GM08714 (cell line): Measurements from ENCODE around the gene SH2B2.
"Not testable (repeated sequence)": the region's sequence is repeated elsewhere in the genome, so short reads cannot be mapped to it uniquely, and the experiment has no call there.

Source experiments
- H3K4me3 ChIP-seq: fragments of 200-500 bp; sonication (Bioruptor generic); 2 replicates; pipeline ENCODE4 v1.5.1; 2014; ENCODE audit warnings: mild to moderate bottlenecking, low read length, inconsistent platforms
- ZNF274 ChIP-seq: IDR thresholded peaks from 2 replicates; pipeline ENCODE4 v1.6.1; 2012; ENCODE audit warnings: mild to moderate bottlenecking, low read depth, low read length

Gene SH2B2

DNA sequence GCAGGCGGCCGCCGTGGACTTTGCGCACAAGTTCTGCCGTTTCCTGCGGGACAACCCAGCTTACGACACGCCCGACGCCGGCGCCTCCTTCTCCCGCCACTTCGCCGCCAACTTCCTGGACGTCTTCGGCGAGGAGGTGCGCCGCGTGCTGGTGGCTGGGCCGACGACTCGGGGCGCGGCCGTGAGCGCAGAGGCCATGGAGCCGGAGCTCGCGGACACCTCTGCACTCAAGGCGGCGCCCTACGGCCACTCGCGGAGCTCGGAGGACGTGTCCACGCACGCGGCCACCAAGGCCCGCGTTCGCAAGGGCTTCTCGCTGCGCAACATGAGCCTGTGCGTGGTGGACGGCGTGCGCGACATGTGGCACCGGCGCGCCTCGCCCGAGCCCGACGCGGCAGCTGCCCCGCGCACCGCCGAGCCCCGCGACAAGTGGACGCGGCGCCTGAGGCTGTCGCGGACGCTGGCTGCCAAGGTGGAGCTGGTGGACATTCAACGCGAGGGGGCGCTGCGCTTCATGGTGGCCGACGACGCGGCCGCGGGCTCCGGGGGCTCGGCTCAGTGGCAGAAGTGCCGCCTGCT is 14.1 kb downstream of the SH2B2 start:
- TF ChIP-seq ZNF274: no peak
- H3K4me3 ChIP-seq: no peak overlapping the region

DNA sequence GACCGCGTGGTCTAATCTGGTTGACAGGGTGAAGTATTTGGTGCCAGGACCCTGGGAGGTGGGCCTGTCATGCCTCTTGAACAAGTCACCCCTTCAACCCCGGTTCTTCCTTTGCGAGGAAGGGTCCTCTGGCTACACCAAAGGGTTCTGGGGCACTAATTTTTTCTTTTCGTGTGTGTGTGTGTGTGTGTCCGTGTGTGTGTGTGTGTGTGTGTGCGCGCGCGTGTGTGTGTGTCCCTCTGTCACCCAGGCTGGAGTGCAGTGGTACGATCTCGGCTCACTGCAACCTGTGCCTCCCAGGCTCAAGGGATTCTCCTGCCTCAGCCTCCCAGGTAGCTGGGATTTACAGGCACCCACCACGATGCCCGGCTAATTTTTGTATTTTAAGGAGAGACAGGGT is 14.7 kb downstream of the SH2B2 start:
- not testable (repeated sequence) for H3K4me3 ChIP-seq

DNA sequence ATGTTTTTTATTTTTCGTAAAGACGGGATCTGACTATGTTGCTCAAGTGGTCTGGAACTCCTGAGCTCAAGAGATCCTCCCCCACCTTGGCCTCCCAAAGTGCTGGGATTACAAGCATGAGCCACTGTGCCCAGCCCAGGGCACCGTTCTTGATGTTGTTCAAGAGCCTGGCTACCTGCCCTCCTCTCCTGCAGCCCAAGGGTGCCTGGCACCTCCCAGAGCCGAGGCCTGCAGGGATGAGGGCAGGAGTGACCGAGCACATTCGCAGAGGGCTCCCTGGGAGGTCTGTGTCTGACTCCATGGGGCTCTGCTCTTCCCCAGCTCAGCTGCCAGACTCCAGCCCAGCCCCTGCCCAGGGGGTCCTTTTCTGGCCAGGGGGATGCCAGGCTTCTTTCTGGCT is 15.4 kb downstream of the SH2B2 start:
- no peak overlapping the region for H3K4me3 ChIP-seq
- TF ChIP-seq ZNF274: no peak

DNA sequence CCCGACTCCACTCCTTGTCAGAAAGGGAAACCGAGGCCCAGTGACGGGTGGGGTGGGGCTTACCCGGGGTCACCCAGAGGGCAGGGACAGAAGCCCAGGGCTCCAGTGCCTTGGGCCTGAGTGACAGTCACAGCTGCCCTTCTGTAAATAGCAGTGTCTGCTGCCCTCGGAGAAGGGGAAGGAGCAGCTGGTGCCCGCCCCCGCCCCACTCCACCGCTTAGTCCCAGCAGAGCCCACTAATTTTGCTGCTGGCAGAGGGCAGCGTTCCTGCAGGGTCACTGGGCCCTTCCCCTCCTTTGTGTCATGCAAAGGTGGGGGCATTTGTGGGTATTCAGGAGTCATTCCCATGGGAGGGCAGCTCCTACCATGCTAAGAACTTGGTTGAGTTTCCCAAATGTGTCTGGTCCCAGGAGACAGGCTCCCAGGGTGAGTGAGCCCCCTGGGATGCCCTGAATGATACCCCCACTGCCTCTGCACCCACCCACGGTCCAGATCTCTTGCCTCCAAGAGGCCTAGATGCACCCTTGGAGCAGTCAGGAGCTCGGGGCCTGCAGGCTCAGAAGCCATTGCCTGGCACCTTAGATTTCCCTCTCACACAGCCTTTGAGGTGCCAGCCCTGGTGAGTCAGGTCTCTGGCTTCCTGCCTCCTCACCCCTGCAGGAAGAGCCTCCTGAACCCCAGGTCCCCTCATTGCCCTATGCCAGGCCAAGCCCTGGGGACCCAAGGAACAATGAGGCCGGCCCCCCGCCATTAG is 17.2 kb downstream of the SH2B2 start:
- no peak for TF ChIP-seq ZNF274
- H3K4me3 ChIP-seq: no peak overlapping the region

DNA sequence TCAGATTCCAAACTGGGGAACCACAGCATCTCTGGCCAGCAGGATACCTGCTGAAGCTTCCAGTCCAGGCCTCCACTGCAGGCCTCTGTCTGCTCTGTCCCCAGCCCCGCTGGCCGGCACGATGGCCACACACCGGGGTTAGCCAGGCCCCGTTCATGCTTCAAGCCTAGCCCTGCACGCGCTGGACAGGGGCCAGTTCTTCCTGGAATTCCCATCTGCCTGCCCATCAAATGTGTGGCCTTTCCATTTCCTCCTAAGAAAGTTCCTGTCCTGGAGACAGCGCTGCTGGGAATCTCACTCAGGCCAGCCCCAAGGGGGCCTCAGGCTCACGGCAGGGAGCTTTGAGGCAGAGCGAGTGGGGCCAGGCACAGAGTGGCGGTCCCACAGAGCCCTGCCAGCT is 18.0 kb downstream of the SH2B2 start:
- no peak for TF ChIP-seq ZNF274
- no peak overlapping the region for H3K4me3 ChIP-seq

DNA sequence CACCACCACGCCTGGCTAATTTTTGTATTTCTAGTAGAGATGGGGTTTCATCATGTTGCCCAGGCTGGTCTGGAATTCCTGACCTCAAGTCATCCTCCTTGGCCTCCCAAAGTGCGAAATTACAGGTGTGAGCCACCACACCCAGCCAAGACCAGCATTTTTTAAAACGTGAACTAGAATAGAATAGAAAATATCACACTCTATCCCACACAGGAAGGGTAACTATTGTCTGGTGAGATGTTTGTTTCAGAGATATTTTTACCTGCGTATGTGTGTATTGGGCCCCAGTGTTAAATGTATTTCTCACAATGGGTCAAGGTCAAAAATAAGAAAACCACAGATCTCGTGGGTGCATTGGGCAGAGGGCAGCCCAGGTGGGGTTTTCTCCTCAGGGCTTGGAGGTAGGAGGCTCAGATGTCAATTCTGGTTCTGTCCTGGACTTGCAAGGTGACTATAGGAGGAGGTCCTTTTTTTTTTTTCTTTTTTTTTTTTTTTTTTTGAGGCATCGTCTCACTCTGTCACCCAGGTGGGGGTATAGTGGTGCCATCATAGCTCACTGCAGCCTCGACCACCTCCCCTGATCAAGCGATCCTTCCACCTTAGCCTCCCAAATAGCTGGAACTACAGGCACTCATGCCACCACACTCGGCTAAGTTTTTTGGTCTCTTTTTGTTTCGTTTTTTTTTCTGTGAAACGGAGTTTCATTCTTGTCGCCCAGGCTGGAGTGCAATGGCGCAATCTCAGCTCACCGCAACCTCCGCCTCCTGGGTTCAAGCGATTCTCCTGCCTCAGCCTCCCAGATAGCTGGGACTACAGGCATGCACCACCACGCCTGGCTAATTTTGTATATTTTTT is 19.0 kb downstream of the SH2B2 start:
- no peak overlapping the region for H3K4me3 ChIP-seq
- TF ChIP-seq ZNF274: no peak

DNA sequence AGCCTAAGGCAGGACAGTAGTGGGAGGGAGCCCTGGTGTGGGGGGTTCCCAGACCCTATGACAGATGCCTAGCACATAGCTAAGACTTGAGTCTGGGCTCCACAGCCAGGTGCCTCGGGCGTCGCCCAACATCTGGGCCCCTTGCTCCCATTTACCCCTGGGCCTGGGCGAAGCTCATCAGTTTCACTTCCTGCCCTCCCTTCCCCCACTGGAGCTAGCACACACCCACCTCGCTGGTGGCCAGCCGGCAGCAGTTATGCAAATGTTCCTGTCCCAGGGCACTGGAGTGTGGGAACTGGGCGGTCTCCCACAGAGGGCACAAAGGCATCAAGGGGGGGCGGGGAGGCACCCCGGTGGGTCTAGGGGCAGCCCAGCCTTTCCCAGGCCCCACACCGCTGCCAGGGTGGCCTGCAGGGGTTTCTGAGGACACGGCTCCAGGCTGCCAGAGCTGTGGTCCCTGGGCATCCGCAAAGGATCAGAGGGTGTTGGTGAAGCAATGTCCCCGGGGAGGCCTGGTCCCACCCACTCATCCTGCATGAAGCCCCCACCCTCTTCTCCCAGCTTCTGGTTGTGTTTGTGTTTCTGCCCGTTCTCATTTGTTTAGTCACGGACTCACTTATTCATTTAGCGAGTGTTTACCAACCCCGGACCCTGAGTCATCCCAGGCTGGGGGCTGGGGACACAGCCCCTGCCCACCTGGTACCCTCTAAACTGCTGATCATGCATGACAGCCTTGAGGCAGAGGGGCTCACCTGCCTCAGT is 20.4 kb downstream of the SH2B2 start:
- no peak for TF ChIP-seq ZNF274
- peak overlapping the region; percentile 7; the same call in 1 of the 2 replicates for H3K4me3 ChIP-seq

DNA sequence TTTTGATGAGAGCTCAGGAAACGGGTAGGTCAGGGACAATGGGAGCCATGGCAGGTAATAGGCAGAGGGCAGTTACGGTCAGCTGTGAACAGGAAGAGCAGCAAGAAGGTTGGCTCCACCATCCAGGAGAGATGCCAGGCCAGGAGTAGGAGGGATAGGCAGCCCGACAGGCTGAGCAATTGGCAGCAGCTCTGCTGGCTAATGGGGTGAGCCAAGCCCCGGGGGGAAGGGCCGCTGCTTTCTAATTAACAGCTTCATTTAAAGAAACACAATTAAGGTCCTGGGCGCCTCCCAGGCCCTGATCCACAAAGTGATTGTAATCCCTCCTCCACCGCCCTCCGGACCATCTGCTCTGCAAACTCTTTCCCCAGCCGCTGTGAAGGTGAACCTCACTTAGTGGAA is 23.7 kb downstream of the SH2B2 start:
- no peak overlapping the region for H3K4me3 ChIP-seq
- TF ChIP-seq ZNF274: no peak

DNA sequence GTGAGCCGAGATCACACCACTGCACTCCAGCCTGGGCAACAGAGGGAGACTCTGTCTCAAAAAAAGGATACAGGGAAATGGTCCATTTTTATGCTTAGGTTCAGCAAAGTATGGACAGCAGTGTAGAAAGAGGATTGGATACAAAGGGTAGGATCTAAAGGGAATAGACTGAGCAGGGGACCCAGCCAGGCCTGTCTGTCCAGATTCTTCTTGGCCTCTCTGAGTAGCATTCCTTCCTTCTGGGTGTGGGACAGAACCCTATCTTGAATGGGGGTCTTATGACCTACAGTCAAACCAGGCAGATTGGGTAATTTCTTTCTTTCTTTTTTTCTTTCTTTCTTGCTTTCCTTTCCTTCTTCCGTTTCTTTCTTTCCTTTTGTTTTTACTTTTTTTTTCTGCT is 25.6 kb downstream of the SH2B2 start:
- TF ChIP-seq ZNF274: no peak
- H3K4me3 ChIP-seq: no peak overlapping the region

DNA sequence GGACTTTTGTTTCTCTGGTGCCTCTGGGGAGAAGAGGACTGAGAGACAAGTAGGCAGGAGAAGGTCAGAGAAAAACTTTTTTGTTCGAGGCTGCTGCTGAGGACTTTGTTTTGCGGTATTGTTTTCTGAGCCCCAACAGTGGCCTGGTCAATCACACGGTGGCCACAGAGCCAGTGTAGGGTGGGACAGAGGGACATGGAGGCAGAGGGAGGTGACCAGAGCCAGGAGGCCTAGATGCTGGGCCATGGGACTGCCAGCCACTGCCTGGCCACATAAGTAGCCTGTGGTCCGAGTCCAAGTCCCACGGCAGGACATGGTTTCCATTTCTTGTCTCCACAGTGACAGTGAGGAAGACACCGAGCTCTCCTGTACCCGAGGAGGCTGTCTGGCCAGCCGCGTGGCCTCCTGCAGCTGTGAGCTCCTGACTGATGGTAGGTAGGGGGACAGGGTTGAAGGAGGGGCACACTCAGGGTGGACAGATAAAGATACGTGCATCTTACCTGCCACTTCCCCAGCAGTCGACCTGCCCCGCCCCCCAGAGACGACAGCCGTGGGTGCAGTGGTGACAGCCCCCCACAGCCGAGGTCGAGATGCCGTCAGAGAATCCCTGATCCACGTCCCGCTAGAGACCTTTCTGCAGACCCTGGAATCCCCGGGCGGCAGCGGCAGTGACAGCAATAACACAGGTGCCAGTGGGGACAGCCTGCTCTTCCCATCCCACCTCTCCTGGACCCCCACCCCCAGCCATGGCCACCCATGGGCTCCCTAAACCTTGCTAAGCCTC is 27.5 kb downstream of the SH2B2 start:
- TF ChIP-seq ZNF274: no peak
- H3K4me3 ChIP-seq: no peak overlapping the region

DNA sequence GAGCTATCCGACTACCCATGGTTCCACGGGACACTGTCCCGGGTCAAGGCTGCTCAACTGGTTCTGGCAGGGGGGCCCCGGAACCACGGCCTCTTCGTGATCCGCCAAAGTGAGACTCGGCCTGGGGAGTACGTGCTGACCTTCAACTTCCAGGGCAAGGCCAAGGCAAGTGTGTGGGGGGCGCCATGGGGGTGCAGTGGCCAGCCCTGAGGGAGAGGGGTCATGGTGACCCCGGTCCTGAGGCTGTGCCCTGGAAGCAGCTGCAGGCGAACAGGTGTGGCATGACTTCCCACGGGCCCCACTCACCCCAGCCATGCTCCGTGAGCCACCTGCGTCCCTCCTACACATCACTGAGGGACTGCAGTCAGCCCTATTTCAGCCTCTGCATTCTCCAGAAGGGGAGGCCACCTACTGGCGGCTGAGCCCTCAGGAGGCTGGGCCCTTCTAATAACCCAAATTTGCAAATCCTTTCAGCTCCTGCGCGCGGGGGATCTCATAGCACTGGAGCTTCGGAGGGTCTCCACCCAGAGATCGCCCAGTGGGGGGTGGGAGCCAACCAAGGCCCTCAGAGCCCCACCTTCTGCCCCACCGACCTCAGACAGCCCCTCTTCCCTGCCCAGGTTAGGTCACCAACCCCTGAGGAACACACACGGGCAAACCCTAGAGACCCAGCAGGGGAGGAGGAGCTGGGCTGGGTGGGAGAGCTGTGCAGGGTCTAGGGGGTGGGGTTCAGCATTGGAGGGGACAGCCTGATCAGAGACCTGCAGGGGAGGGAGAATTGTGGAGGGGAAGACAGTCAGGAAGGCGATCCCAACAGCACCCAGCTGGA is 30.8 kb downstream of the SH2B2 start:
- no peak for TF ChIP-seq ZNF274
- no peak overlapping the region for H3K4me3 ChIP-seq

DNA sequence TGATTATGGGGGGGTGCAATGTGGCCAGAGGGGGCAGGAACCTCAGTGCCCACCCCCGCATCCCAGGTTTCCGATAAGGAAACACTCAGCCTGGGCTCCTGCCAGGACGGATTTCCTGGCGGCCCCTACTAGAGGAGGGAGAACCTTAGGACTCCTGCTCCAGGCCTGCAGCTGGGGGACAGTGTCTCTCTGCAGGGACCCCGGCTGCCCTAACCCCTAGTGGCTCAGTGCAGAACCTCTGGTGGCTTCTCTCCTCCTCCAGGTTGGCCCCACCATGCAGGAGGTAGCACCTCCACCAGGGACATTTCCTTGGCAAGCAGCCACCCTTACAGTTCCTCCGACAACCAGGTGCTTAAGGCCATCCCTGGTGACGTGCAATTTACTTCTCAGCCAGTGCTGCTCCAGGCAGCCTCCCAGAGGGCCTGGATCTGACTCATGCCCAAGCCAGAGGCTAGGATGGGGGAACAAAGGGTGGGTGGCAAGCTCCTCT is 31.9 kb downstream of the SH2B2 start:
- no peak overlapping the region for H3K4me3 ChIP-seq
- no peak for TF ChIP-seq ZNF274

DNA sequence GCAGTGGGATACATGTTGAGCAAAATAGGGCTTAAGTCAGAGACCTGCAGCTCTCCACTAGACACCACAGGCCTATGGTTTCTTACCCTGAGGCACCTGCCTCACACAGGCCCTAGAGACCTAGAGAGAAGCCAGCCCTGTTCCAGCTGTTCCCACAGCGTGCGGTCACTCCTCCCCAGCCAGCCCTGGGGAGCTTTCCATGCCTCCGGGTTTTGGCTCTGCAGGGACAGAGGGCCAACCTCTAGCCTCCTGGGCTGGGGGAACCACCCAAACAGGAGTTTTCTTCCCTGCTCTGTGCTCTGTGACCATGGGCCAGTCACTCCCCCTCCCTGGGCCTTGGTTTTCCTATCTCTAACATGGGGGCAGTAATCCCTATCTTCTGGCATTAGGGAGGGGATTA is 33.0 kb downstream of the SH2B2 start:
- no peak for TF ChIP-seq ZNF274
- H3K4me3 ChIP-seq: no peak overlapping the region
